Bronchial epithelial cell (primary cell): ENCODE results near the gene PREB. TPM values are rescaled to one million over a fixed set of nuclear protein-coding genes. Genes with fewer than 3 reads are reported as not detected.

Experiments used
- DNase-seq: peaks from one replicate; pipeline ENCODE4 v3.0.0-alpha.2; 2010; ENCODE audit warnings: low read depth
- FAIRE-seq: peaks from 2 replicates; lab custom pipeline; 2011; peaks lifted over from hg19 to GRCh38; lab: Jason Lieb, UNC
- H3K27me3 ChIP-seq: 2 replicates; pipeline ENCODE4 v1.5.1; 2011; ENCODE audit warnings: low read length; ENCODE audit not compliant: control insufficient read depth, insufficient read depth
- H3K36me3 ChIP-seq: 2 replicates; pipeline ENCODE4 v1.5.1; 2011; ENCODE audit warnings: low read length; ENCODE audit not compliant: control insufficient read depth, insufficient read depth
- H3K4me3 ChIP-seq: 2 replicates; pipeline ENCODE4 v1.5.1; 2011; ENCODE audit warnings: mild to moderate bottlenecking, low read depth, low read length, control low read depth
- total RNA-seq: library from RNA; depleted of rRNA; stranded (reverse); fragments of >200 nt; gene quantifications from 2 replicates; pipeline ENCODE4 v1.2.1, GENCODE V29; 2014
- TF ChIP-seq, protein P1 (sequence below): IDR thresholded peaks from 2 replicates; pipeline ENCODE4 v1.5.1; 2011; ENCODE audit warnings: mild to moderate bottlenecking, moderate library complexity, low read length, control low read depth, inconsistent platforms; ENCODE audit not compliant: insufficient read depth, severe bottlenecking

Gene PREB
- total RNA-seq, 1 donor from 2014 or later, result 46.1 TPM

- Histone ChIP-seq H3K27me3 (no peaks in the 10 kb centered on the region), H3K36me3 (no peaks in the 10 kb centered on the region), H3K4me3 (no peak overlapping the region)
- TF ChIP-seq, protein P1, sequence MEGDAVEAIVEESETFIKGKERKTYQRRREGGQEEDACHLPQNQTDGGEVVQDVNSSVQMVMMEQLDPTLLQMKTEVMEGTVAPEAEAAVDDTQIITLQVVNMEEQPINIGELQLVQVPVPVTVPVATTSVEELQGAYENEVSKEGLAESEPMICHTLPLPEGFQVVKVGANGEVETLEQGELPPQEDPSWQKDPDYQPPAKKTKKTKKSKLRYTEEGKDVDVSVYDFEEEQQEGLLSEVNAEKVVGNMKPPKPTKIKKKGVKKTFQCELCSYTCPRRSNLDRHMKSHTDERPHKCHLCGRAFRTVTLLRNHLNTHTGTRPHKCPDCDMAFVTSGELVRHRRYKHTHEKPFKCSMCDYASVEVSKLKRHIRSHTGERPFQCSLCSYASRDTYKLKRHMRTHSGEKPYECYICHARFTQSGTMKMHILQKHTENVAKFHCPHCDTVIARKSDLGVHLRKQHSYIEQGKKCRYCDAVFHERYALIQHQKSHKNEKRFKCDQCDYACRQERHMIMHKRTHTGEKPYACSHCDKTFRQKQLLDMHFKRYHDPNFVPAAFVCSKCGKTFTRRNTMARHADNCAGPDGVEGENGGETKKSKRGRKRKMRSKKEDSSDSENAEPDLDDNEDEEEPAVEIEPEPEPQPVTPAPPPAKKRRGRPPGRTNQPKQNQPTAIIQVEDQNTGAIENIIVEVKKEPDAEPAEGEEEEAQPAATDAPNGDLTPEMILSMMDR, result no peak
- no peak for DNase-seq
- FAIRE-seq, result no peak
These were observed 15.4 kb upstream of the PREB start for GRCh38 chr2:27149570-27150405.

- Histone ChIP-seq H3K4me3 (no peak within 1 kb of the TSS), H3K36me3 (no peaks in the 10 kb centered on the region), H3K27me3 (no peaks in the 10 kb centered on the region)
- TF ChIP-seq, protein P1, result no peak
- no peak for FAIRE-seq
- no peak for DNase-seq
These were observed 14.5 kb upstream of the PREB start, which contains the start of gene TCF23 for GRCh38 chr2:27148801-27149439. TSS of gene TCF23 (plus strand) at chr2:27149004. CDS start at chr2:27149134, 130 bp downstream.

GRCh38 chr2:27147935-27148334, 13.5 kb upstream of the PREB start:
- no peak for FAIRE-seq
- H3K36me3 ChIP-seq, result no peaks in the 10 kb centered on the region

DNA sequence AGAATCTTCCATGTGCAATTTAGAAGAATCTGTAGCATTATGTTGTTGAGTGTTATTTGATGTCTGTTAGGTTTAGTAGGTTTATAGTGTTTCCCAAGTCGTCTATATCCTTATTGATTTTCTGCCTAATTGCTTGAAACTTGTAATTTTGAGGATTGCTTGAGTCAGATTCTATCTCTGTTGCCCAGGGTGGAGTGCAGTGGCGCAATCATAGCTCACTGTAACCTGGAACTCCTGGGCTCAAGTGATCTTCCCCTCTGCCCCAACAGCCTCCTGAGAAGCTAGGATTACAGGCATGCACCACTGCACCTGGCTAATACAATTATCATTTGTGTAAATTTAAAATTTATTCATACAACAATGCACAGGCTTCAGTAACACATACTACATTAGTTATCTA, 11.2 kb upstream of the PREB start:
- FAIRE-seq, result no peak
- no peaks in the 10 kb centered on the region for H3K27me3 ChIP-seq
- TF ChIP-seq, protein P1, result no peak
- no peaks in the 10 kb centered on the region for H3K36me3 ChIP-seq
- H3K4me3 ChIP-seq, result no peak overlapping the region
- DNase-seq, result no peak

More at GRCh38 chr2:27147935-27148334, 13.5 kb upstream of the PREB start:
- TF ChIP-seq, protein P1, result no peak
- H3K27me3 ChIP-seq, result no peaks in the 10 kb centered on the region
- no peak for DNase-seq
- H3K4me3 ChIP-seq, result no peak overlapping the region

DNA sequence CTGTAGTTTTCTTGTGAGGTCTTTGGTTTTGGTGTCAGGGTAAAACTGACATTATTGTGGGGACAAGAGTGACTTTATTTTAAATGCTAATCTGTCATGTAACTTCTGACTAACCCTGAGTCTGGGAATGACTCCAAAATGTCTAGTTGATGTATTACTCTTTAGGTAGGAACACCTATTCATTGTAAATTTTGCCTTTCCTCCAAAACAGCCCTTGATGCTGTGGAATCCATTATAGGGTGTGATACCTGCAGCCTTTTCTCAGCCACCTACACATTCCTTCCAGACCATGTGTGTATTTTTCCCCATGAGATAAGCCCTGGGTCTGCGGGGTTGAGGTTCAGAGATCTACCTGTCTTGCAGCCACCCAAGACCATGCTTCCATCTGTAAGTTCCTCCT, 8.8 kb upstream of the PREB start:
- Histone ChIP-seq H3K36me3 (no peaks in the 10 kb centered on the region), H3K4me3 (no peak overlapping the region), H3K27me3 (no peaks in the 10 kb centered on the region)
- FAIRE-seq (no peak), DNase-seq (no peak)
- TF ChIP-seq, protein P1, result no peak
